IMR-90 (cell line): ENCODE data around the gene NDUFB5. TPM values are rescaled to one million over a fixed set of nuclear protein-coding genes. Genes with fewer than 3 reads are reported as not detected.

ENCODE experiments used
- ATAC-seq: fragments of 200-7000 bp; cut with Tn5 transposase; 2 replicates; pipeline ENCODE4 v1.9.1; 2020; ENCODE audit warnings: low read depth, mild to moderate bottlenecking, moderate library complexity
- BruUV-seq: library from RNA; stranded (reverse); fragments of 400-500 nt; replicated peaks from 2 replicates; lab custom pipeline; 2021; lab: Mats Ljungman, UMichigan
- CTCF ChIA-PET: fragments of 300-600 bp; formaldehyde crosslinking; extraction: SDS; loops from one replicate; lab custom pipeline; 2021; ENCODE audit warnings: antibody characterized with exemption; lab: Yijun Ruan, JAX
- POLR2A ChIA-PET: fragments of 300-600 bp; sonication (Branson Sonifier 250); formaldehyde crosslinking; loops from one replicate; lab custom pipeline; 2022; ENCODE audit warnings: antibody characterized with exemption; ENCODE audit not compliant: unreplicated experiment; lab: Charles Lee
- DNase-seq: peaks from one replicate; pipeline ENCODE4 v3.0.0; 2013
- H2AFZ ChIP-seq: replicated peaks from 2 replicates; pipeline ENCODE3; 2013; ENCODE audit warnings: low read length, mild to moderate bottlenecking; ENCODE audit not compliant: poor library complexity
- H2AK5ac ChIP-seq: 2 replicates; pipeline ENCODE4 v1.6.1; 2013; ENCODE audit warnings: low read depth, low read length, inconsistent platforms
- H2AK9ac ChIP-seq: replicated peaks from 2 replicates; pipeline ENCODE3; 2013; ENCODE audit warnings: mild to moderate bottlenecking, low read depth, low read length, moderate library complexity; ENCODE audit not compliant: poor library complexity
- H2BK120ac ChIP-seq: 2 replicates; pipeline ENCODE4 v1.6.1; 2013; ENCODE audit warnings: low read depth, low read length, inconsistent platforms
- H2BK15ac ChIP-seq: 3 replicates; pipeline ENCODE4 v1.6.1; 2013; ENCODE audit warnings: low read depth, low read length, inconsistent platforms
- H2BK20ac ChIP-seq: 2 replicates; pipeline ENCODE4 v1.6.1; 2013; ENCODE audit warnings: low read depth, mild to moderate bottlenecking, inconsistent platforms, low read length, moderate library complexity
- H2BK5ac ChIP-seq: 2 replicates; pipeline ENCODE4 v1.6.1; 2013; ENCODE audit warnings: mild to moderate bottlenecking, low read depth, low read length, inconsistent platforms; ENCODE audit not compliant: poor library complexity, severe bottlenecking
- H3K14ac ChIP-seq: replicated peaks from 2 replicates; pipeline ENCODE4 v1.6.1; 2013; ENCODE audit warnings: low read depth, low read length, inconsistent platforms
- H3K18ac ChIP-seq: 2 replicates; pipeline ENCODE4 v1.6.1; 2013; ENCODE audit warnings: low read depth, low read length, control low read depth
- H3K23ac ChIP-seq: 2 replicates; pipeline ENCODE4 v1.6.1; 2013; ENCODE audit warnings: low read depth, low read length, inconsistent platforms
- H3K27ac ChIP-seq: 2 replicates; pipeline ENCODE4 v1.5.1; 2013; ENCODE audit warnings: mild to moderate bottlenecking, control low read depth, low read length; ENCODE audit not compliant: insufficient read depth
- H3K27me3 ChIP-seq: 2 replicates; pipeline ENCODE4 v1.6.1; 2013; ENCODE audit warnings: low read length; ENCODE audit not compliant: control insufficient read depth, insufficient read depth
- H3K36me3 ChIP-seq: 2 replicates; pipeline ENCODE4 v1.6.1; 2013; ENCODE audit warnings: low read length, mixed read lengths; ENCODE audit not compliant: control insufficient read depth, insufficient read depth
- H3K4ac ChIP-seq: 2 replicates; pipeline ENCODE4 v1.6.1; 2013; ENCODE audit warnings: low read depth, low read length, inconsistent platforms
- H3K4me1 ChIP-seq: 2 replicates; pipeline ENCODE4 v1.6.1; 2013; ENCODE audit warnings: low read length, mixed read lengths; ENCODE audit not compliant: control insufficient read depth, insufficient read depth
- H3K4me2 ChIP-seq: 2 replicates; pipeline ENCODE4 v1.6.1; 2013; ENCODE audit warnings: low read depth, mild to moderate bottlenecking, control low read depth, low read length, moderate library complexity
- H3K4me3 ChIP-seq: 2 replicates; pipeline ENCODE4 v1.5.1; 2013; ENCODE audit warnings: low read depth, mild to moderate bottlenecking, control low read depth, low read length, moderate library complexity; ENCODE audit not compliant: insufficient read depth
- H3K56ac ChIP-seq: 2 replicates; pipeline ENCODE4 v1.6.1; 2013; ENCODE audit warnings: low read length, inconsistent platforms; ENCODE audit not compliant: insufficient read depth; ENCODE audit errors: extremely low read depth
- H3K79me1 ChIP-seq, 2 experiments: 2 replicates each; pipeline ENCODE4 v1.6.1; 2013; ENCODE audit warnings: low read length in 2 of 2, inconsistent platforms in 1 of 2, low read depth in 1 of 2
- H3K9ac ChIP-seq: 2 replicates; pipeline ENCODE4 v1.6.1; 2013; ENCODE audit warnings: low read depth, low read length, control low read depth
- H3K9me1 ChIP-seq: 2 replicates; pipeline ENCODE4 v1.6.1; 2013; ENCODE audit warnings: low read length, inconsistent platforms; ENCODE audit not compliant: insufficient read depth
- H3K9me3 ChIP-seq: 2 replicates; pipeline ENCODE4 v1.6.1; 2013; ENCODE audit warnings: low read length; ENCODE audit not compliant: control insufficient read depth, insufficient read depth
- H4K20me1 ChIP-seq: 2 replicates; pipeline ENCODE4 v1.6.1; 2013; ENCODE audit warnings: low read length, inconsistent platforms; ENCODE audit not compliant: insufficient read depth
- H4K5ac ChIP-seq: 2 replicates; pipeline ENCODE4 v1.6.1; 2013; ENCODE audit warnings: mild to moderate bottlenecking, low read depth, low read length, control low read depth
- H4K8ac ChIP-seq, 2 experiments: 2 replicates each; pipeline ENCODE4 v1.6.1; 2013; ENCODE audit warnings: low read depth in 2 of 2, low read length in 2 of 2, control low read depth in 1 of 2, inconsistent platforms in 1 of 2
- H4K91ac ChIP-seq: 2 replicates; pipeline ENCODE4 v1.6.1; 2013; ENCODE audit warnings: low read depth, low read length, inconsistent platforms; ENCODE audit not compliant: insufficient read depth
- BHLHE40 ChIP-seq: fragments of 150-350 bp; IDR thresholded peaks from 2 replicates; pipeline ENCODE4 v1.6.1; 2016; ENCODE audit warnings: mild to moderate bottlenecking, low read depth, low read length
- CEBPB ChIP-seq: IDR thresholded peaks from 2 replicates; pipeline ENCODE4 v1.6.1; 2012; ENCODE audit warnings: low read depth, low read length, improper control_type of control experiment
- CHD1 ChIP-seq: IDR thresholded peaks from 2 replicates; pipeline ENCODE4 v1.6.1; 2012; ENCODE audit warnings: low read depth, low read length, improper control_type of control experiment
- CTCF ChIP-seq: conservative IDR thresholded peaks from 2 replicates; pipeline ENCODE4 v1.5.1; 2012; ENCODE audit warnings: mild to moderate bottlenecking, low read depth, low read length, improper control_type of control experiment
- ELK1 ChIP-seq: fragments of 150-350 bp; IDR thresholded peaks from 2 replicates; pipeline ENCODE4 v1.6.1; 2016; ENCODE audit warnings: low read depth, mild to moderate bottlenecking, low read length, moderate library complexity, borderline replicate concordance
- MAFK ChIP-seq: IDR thresholded peaks from 2 replicates; pipeline ENCODE4 v1.6.1; 2012; ENCODE audit warnings: low read depth, low read length, improper control_type of control experiment
- MAZ ChIP-seq: IDR thresholded peaks from 2 replicates; pipeline ENCODE4 v1.6.1; 2012; ENCODE audit warnings: low read depth, mild to moderate bottlenecking, low read length, improper control_type of control experiment, moderate library complexity, borderline replicate concordance
- MXI1 ChIP-seq: IDR thresholded peaks from 2 replicates; pipeline ENCODE4 v1.6.1; 2012; ENCODE audit warnings: low read depth, mild to moderate bottlenecking, low read length, moderate library complexity, borderline replicate concordance
- NFE2L2 ChIP-seq: fragments of 150-350 bp; IDR thresholded peaks from 2 replicates; pipeline ENCODE4 v1.6.1; 2016; ENCODE audit warnings: low read depth, mild to moderate bottlenecking, low read length
- POLR2A ChIP-seq: IDR thresholded peaks from 2 replicates; pipeline ENCODE4 v1.6.1; 2012; ENCODE audit warnings: mild to moderate bottlenecking, low read depth, low read length
- RCOR1 ChIP-seq: IDR thresholded peaks from 2 replicates; pipeline ENCODE4 v1.6.1; 2012; ENCODE audit warnings: mild to moderate bottlenecking, low read length, improper control_type of control experiment; ENCODE audit not compliant: insufficient replicate concordance
- RFX5 ChIP-seq: IDR thresholded peaks from 2 replicates; pipeline ENCODE4 v1.8.0; 2012; ENCODE audit warnings: low read depth, mild to moderate bottlenecking, low read length, moderate library complexity
- SMC3 ChIP-seq: fragments of 150-350 bp; IDR thresholded peaks from 2 replicates; pipeline ENCODE4 v1.6.1; 2016; ENCODE audit warnings: low read depth, mild to moderate bottlenecking, antibody characterized with exemption, low read length, moderate library complexity
- USF2 ChIP-seq: fragments of 150-350 bp; IDR thresholded peaks from 2 replicates; pipeline ENCODE4 v1.6.1; 2017; ENCODE audit warnings: mild to moderate bottlenecking, antibody characterized with exemption, low read length, low read depth
- WGBS, 2 experiments: methylation state at CpG; one replicate each; pipeline versions ENCODE4 v1.1.5 to v1.1.7; 2013; ENCODE audit warnings: missing lambda C conversion rate in 2 of 2; ENCODE audit not compliant: insufficient read length in 1 of 2; ENCODE audit errors: extremely low coverage in 2 of 2; 5-methylcytosine and 5-hydroxymethylcytosine counted together
- dilution Hi-C: fragments of 300-500 bp; cut with HindIII; formaldehyde crosslinking; loops from one replicate; pipeline ENCODE4 v1.14.3; 2018; ENCODE audit warnings: low sequenced_read_pairs; ENCODE audit not compliant: unreplicated experiment
- in situ Hi-C: fragments of 300-500 bp; cut with MboI; formaldehyde crosslinking; loops from 3 replicates; pipeline ENCODE4 v1.14.3; 2019; ENCODE audit warnings: low sequenced_read_pairs, inconsistent platforms, mixed read lengths
- intact Hi-C: fragments of 100-400 bp; cut with micrococcal nuclease; formaldehyde crosslinking; loops from 2 replicates; pipeline ENCODE4 v1.10.0; 2022
- polyA plus RNA-seq, 3 experiments: library from polyadenylated mRNA; depleted of rRNA; stranded (reverse); fragments of >200 nt; gene quantifications; 2 replicates each; pipeline ENCODE4 v1.2.3, GENCODE V29; 2012; ENCODE audit warnings: low replicate concordance in 1 of 3
- total RNA-seq: library from RNA; depleted of rRNA; stranded (reverse); fragments of >200 nt; gene quantifications from 2 replicates; pipeline ENCODE4 v1.2.3, GENCODE V29; 2012

NDUFB5 gene
- total and polyA plus RNA-seq, 2 of the 4 experiments (the other 2 are of a cell fraction), result 17.2 to 29.3 TPM

GRCh38 chr3:179653096-179653797, 48.7 kb downstream of the NDUFB5 start:
- H3K27me3 ChIP-seq, result no peaks in the 10 kb centered on the region
- peak; percentile 82 for DNase-seq
- H2AK9ac ChIP-seq, result peak overlapping the region; percentile 87
- dilution Hi-C loops, result no loop called here
- peak overlapping the region; percentile 92 for H3K23ac ChIP-seq
- peak overlapping the region; percentile 79 for H2AK5ac ChIP-seq
- in situ Hi-C loops, result no loop called here
- 0% methylated on average over 40 of the region's 77 CpGs; no CpG with 5 or more reads in 1 of the 2 experiments for WGBS, 2 experiments
- peak overlapping the region; percentile 84 for H3K56ac ChIP-seq
- ChIA-PET CTCF (interaction anchor here (0.7 kb wide), 1 partner anchor 410 kb away, joined by 6 read pairs; no protein-coding TSS in a partner anchor), POLR2A (interaction anchor here (1.2 kb wide), 1 partner anchor 9 kb away, joined by 3 read pairs; no protein-coding TSS in a partner anchor)
- H4K91ac ChIP-seq, result peak overlapping the region; percentile 80
- H3K9me1 ChIP-seq, result peaks cover 7% of the 10 kb centered on the region
- peak overlapping the region; percentile 94 for H3K4me3 ChIP-seq
- H4K8ac ChIP-seq, result peak overlapping the region in 1 of 2 experiments; percentile 80; a peak in 3 of 4 replicates
- H3K79me1 ChIP-seq, result peaks cover 22 to 42% of the 10 kb centered on the region in 2 experiments
- peaks cover 22% of the 10 kb centered on the region for H4K20me1 ChIP-seq
- no peaks in the 10 kb centered on the region for H3K4me1 ChIP-seq
- peak; percentile 73 for ATAC-seq
- peak overlapping the region; percentile 73 for H2BK120ac ChIP-seq
- BruUV-seq, result no TSS peak
- H2AFZ ChIP-seq, result peak overlapping the region; percentile 99
- no peaks in the 10 kb centered on the region for H3K36me3 ChIP-seq
- no peak overlapping the region for H2BK15ac ChIP-seq
- peak overlapping the region; percentile 85 for H3K4ac ChIP-seq
- peak overlapping the region; percentile 76 for H2BK5ac ChIP-seq
- H3K14ac ChIP-seq, result peak overlapping the region; percentile 89
- H2BK20ac ChIP-seq, result no peak overlapping the region
- intact Hi-C loops, result loop anchor here (5.0 kb wide), 1 partner anchor 59 kb away; no protein-coding TSS in a partner anchor
- H4K5ac ChIP-seq, result no peak overlapping the region
- peak overlapping the region; percentile 62; the same call in 1 of the 2 replicates for H3K18ac ChIP-seq
- no peaks in the 10 kb centered on the region for H3K9me3 ChIP-seq
- H3K4me2 ChIP-seq, result peak overlapping the region; percentile 61
- peak overlapping the region; percentile 88 for H3K9ac ChIP-seq
- H3K27ac ChIP-seq, result peak overlapping the region; percentile 91
- TF ChIP-seq MAFK (no peak), CEBPB (no peak), NFE2L2 (no peak), MXI1 (peak; percentile 52), SMC3 (no peak), USF2 (peak; percentile 51; the same call in 1 of the 2 replicates), BHLHE40 (peak; percentile 88), CTCF (peak; percentile 24; the same call in 1 of the 2 replicates), RCOR1 (no peak), MAZ (no peak), POLR2A (no peak; the same call in 1 of the 2 replicates), ELK1 (no peak), CHD1 (no peak), RFX5 (no peak)
